Smooth muscle cell (in vitro differentiated cells): ENCODE measurements around the gene ACSL3. TPM values are rescaled to one million over a fixed set of nuclear protein-coding genes. Genes with fewer than 3 reads are reported as not detected.

Experiments
- DNase-seq: peaks from one replicate; lab custom pipeline; 2025; ENCODE audit not compliant: unreplicated experiment; lab: John Stamatoyannopoulos, UW
- H2AFZ ChIP-seq: fragments of 200-600 bp; sonication (generic); 2 replicates; pipeline ENCODE4 v1.6.0; 2016; ENCODE audit warnings: antibody characterized with exemption, low read depth, mild to moderate bottlenecking
- H3F3A ChIP-seq: fragments of 200-600 bp; sonication (generic); 2 replicates; pipeline ENCODE4 v1.6.0; 2017; ENCODE audit warnings: antibody characterized with exemption, low read depth
- H3K27ac ChIP-seq: fragments of 200-600 bp; sonication (generic); 2 replicates; pipeline ENCODE4 v1.5.1; 2016; ENCODE audit warnings: low read depth, mild to moderate bottlenecking
- H3K27me3 ChIP-seq: fragments of 200-600 bp; sonication (generic); 2 replicates; pipeline ENCODE4 v1.6.1; 2016; ENCODE audit warnings: low read depth, mild to moderate bottlenecking
- H3K36me3 ChIP-seq: fragments of 200-600 bp; sonication (generic); 2 replicates; pipeline ENCODE4 v1.5.1; 2016; ENCODE audit warnings: low read depth
- H3K4me1 ChIP-seq: fragments of 200-600 bp; sonication (generic); 2 replicates; pipeline ENCODE4 v1.5.1; 2016; ENCODE audit warnings: low read depth
- H3K4me2 ChIP-seq: fragments of 200-600 bp; sonication (generic); 2 replicates; pipeline ENCODE4 v1.6.0; 2016; ENCODE audit warnings: mild to moderate bottlenecking
- H3K4me3 ChIP-seq: fragments of 200-600 bp; sonication (generic); 2 replicates; pipeline ENCODE4 v1.5.1; 2016; ENCODE audit warnings: mild to moderate bottlenecking
- H3K79me2 ChIP-seq: fragments of 200-600 bp; sonication (generic); 2 replicates; pipeline ENCODE4 v1.6.0; 2016; ENCODE audit warnings: low read depth, mild to moderate bottlenecking
- H3K9ac ChIP-seq: fragments of 200-600 bp; sonication (generic); 2 replicates; pipeline ENCODE4 v1.6.0; 2016; ENCODE audit warnings: low read depth
- H3K9me3 ChIP-seq: fragments of 200-600 bp; sonication (generic); replicated peaks from 2 replicates; pipeline ENCODE4 v1.5.1; 2016; ENCODE audit warnings: low read depth
- H4K20me1 ChIP-seq: fragments of 200-600 bp; sonication (generic); 2 replicates; pipeline ENCODE4 v1.6.0; 2016; ENCODE audit warnings: low read depth
- CTCF ChIP-seq: fragments of 200-600 bp; sonication (generic); IDR thresholded peaks from 2 replicates; pipeline ENCODE4 v1.5.1; 2017; ENCODE audit warnings: borderline replicate concordance, mild to moderate bottlenecking, antibody characterized with exemption; ENCODE audit not compliant: insufficient read depth, poor library complexity, severe bottlenecking
- WGBS: methylation state at CpG from one replicate; pipeline ENCODE4 v1.1.7; 2016; ENCODE audit warnings: low lambda C conversion rate; 5-methylcytosine and 5-hydroxymethylcytosine counted together
- polyA plus RNA-seq: library from polyadenylated mRNA; unstranded; fragments of >200 nt; fragmentation: Nextera tagmentation; extraction: Ambion mirVana; gene quantifications from 2 replicates; pipeline ENCODE4 v1.2.1, GENCODE V29; 2016
- total RNA-seq: library from RNA; depleted of rRNA; stranded (reverse); fragments of >200 nt; gene quantifications from 2 replicates; pipeline ENCODE4 v1.2.3, GENCODE V29; 2014

ACSL3 gene
- total and polyA plus RNA-seq, 2 experiments from 2014 or later: 111 to 183 TPM

DNA sequence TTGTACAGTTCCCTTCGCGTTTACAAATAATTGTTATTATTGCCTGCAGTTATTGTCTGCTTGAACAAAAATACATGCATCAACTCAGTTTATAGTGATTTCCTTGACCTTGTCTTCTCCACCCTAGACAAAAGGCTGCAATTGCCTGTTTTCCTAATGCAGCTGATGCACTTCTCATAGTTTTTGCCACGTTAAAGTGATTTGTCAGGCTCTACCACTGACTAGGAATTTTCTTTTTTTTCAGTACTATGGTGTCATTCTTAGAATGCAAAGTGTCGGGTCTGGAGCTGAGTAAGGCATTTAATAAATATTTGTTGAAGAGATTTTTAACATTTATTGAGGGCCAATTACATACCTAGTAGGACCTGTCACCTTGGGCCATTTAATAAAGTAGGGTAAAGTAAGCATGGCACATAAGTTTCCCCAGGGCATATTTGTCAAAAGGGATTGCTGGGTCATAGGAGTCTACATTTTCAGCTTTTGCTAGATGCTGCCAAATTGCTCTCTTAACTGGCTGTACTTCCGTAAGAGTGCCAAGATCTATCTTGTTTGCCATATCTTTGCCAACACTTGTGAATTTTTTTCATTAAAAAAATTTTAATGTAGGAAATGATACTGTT, 24.1 kb downstream of the ACSL3 start:
- Histone ChIP-seq H3K36me3 (no peaks in the 10 kb centered on the region), H3K4me3 (no peak overlapping the region), H4K20me1 (peaks cover 100% of the 10 kb centered on the region), H3K27me3 (no peaks in the 10 kb centered on the region), H3F3A (peaks cover 9% of the 10 kb centered on the region), H3K9me3 (no peaks in the 10 kb centered on the region), H3K9ac (no peak overlapping the region), H3K4me1 (peaks cover 15% of the 10 kb centered on the region), H3K79me2 (peaks cover 100% of the 10 kb centered on the region), H2AFZ (no peak overlapping the region), H3K27ac (peak overlapping the region; percentile 79), H3K4me2 (peak overlapping the region; percentile 64)
- TF ChIP-seq CTCF: no peak
- DNase-seq: no peak
- WGBS: 52% methylated on average over 5 of the region's 5 CpGs

DNA sequence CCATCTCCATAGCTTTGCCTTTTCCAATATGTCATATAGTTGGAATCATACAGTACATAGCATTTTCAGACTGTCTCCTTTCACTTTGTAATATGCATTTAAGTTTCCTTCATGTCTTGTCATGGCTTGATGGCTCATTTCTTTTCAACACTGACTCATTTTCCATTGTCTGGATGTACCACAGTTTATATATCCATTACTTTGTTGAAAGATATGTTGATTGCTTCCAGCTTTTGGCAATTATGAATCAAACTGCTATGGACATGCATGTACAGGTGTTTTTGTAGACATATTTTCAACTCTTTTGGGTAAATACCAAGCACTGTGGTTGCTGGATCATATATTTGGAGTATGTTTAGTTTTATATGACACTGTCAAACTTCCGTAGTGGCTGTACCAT, 26.3 kb downstream of the ACSL3 start:
- H3K79me2 ChIP-seq: peaks cover 100% of the 10 kb centered on the region
- no peak for DNase-seq
- H4K20me1 ChIP-seq: peaks cover 100% of the 10 kb centered on the region
- H3F3A ChIP-seq: peaks cover 14% of the 10 kb centered on the region
- WGBS: 93% methylated on average over 1 of the region's 1 CpG
- no peak overlapping the region for H3K4me3 ChIP-seq
- H3K9me3 ChIP-seq: no peaks in the 10 kb centered on the region
- peaks cover 23% of the 10 kb centered on the region for H3K4me1 ChIP-seq
- H3K27ac ChIP-seq: peak overlapping the region; percentile 40
- no peak overlapping the region for H3K9ac ChIP-seq
- H3K4me2 ChIP-seq: peak overlapping the region; percentile 21
- no peak overlapping the region for H2AFZ ChIP-seq
- no peaks in the 10 kb centered on the region for H3K36me3 ChIP-seq
- no peak for TF ChIP-seq CTCF
- H3K27me3 ChIP-seq: no peaks in the 10 kb centered on the region

DNA sequence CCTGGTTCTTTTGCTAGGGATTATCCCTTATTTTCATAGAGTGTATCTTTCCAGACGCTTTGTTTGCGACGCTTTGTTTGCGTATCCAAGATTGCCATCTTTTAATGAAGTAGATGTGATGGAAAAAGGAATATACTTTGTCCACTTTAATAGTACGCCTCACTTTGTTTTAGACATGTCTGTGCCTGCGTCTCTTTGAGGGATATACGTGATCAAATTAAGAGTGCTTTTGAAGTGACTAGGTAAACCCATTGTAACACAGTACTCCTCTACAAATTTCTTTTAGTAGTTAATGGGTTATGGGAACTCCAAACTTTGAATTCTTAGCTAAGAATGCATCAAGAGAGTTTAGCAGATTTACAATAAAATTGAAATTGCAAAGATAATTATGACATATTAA, 27.9 kb downstream of the ACSL3 start:
- peaks cover 14% of the 10 kb centered on the region for H3F3A ChIP-seq
- no peak for DNase-seq
- peaks cover 100% of the 10 kb centered on the region for H3K79me2 ChIP-seq
- H4K20me1 ChIP-seq: peaks cover 100% of the 10 kb centered on the region
- no peak overlapping the region for H2AFZ ChIP-seq
- no peak overlapping the region for H3K9ac ChIP-seq
- H3K27ac ChIP-seq: peak overlapping the region; percentile 33
- no peaks in the 10 kb centered on the region for H3K9me3 ChIP-seq
- peak overlapping the region; percentile 12 for H3K4me2 ChIP-seq
- no peaks in the 10 kb centered on the region for H3K36me3 ChIP-seq
- peaks cover 26% of the 10 kb centered on the region for H3K4me1 ChIP-seq
- 84% methylated on average over 7 of the region's 7 CpGs for WGBS
- no peak overlapping the region for H3K4me3 ChIP-seq
- TF ChIP-seq CTCF: no peak
- H3K27me3 ChIP-seq: no peaks in the 10 kb centered on the region

DNA sequence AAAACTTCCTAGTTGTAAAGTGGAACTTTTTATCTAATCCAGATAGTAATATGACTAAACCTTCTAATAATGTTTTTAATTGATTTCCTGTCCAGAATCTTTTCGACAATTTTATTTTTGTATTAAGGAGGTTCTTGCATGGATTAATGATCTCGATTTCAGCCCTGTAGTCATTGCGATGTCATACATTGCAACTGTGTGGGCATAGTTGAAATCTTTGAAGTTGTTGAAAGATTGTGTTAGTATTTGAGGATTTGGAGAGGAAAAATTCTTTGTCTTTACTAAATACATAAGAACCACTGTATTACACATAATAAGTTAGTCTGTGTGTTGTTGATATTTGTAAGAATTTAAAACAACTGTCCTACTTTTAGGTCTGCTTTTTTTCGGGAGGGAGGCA, 31.1 kb downstream of the ACSL3 start:
- Histone ChIP-seq H3K9ac (no peak overlapping the region), H3K4me2 (peak overlapping the region; percentile 69), H3F3A (peaks cover 14% of the 10 kb centered on the region), H3K27me3 (no peaks in the 10 kb centered on the region), H3K79me2 (peaks cover 84% of the 10 kb centered on the region), H3K4me3 (no peak overlapping the region), H2AFZ (no peak overlapping the region), H3K9me3 (no peaks in the 10 kb centered on the region), H4K20me1 (peaks cover 84% of the 10 kb centered on the region), H3K27ac (peak overlapping the region; percentile 42), H3K36me3 (no peaks in the 10 kb centered on the region), H3K4me1 (peaks cover 19% of the 10 kb centered on the region)
- TF ChIP-seq CTCF: no peak
- WGBS: 61% methylated on average over 4 of the region's 4 CpGs
- no peak for DNase-seq
